AG04450 (cell line): ENCODE data around the gene C4orf50. TPM values are rescaled to one million over a fixed set of nuclear protein-coding genes. Genes with fewer than 3 reads are reported as not detected.

Experiments used
- CTCF ChIA-PET: fragments of 300-600, 350-600 bp; formaldehyde crosslinking; extraction: SDS; loops from one replicate; lab custom pipeline; 2022; ENCODE audit warnings: antibody characterized with exemption, inconsistent platforms; lab: Charles Lee
- POLR2A ChIA-PET: fragments of 350-600 bp; formaldehyde crosslinking; extraction: SDS; loops from one replicate; lab custom pipeline; 2021; ENCODE audit warnings: antibody characterized with exemption, inconsistent platforms; lab: Yijun Ruan, JAX
- DNase-seq: peaks from one replicate; pipeline ENCODE4 v3.0.0-alpha.2; 2011; ENCODE audit warnings: low read depth, low spot score
- H3K27ac ChIP-seq: one replicate; pipeline ENCODE4 v1.5.1; 2012; ENCODE audit warnings: low read depth, low read length, control low read depth
- H3K27me3 ChIP-seq: one replicate; pipeline ENCODE4 v1.6.0; 2012; ENCODE audit warnings: low read length; ENCODE audit not compliant: control insufficient read depth, insufficient read depth
- H3K4me3 ChIP-seq: 2 replicates; pipeline ENCODE4 v1.5.1; 2011; ENCODE audit warnings: mild to moderate bottlenecking, low read depth, low read length, control low read depth
- H3K9me3 ChIP-seq: 2 replicates; pipeline ENCODE4 v1.5.1; 2012; ENCODE audit warnings: low read length; ENCODE audit not compliant: control insufficient read depth, insufficient read depth
- CTCF ChIP-seq: IDR thresholded peaks from 2 replicates; pipeline ENCODE4 v1.5.1; 2011; ENCODE audit warnings: low read depth, low read length, control low read depth, inconsistent platforms
- polyA plus RNA-seq: library from polyadenylated mRNA; depleted of rRNA; stranded (reverse); fragments of >200 nt; gene quantifications from 2 replicates; pipeline ENCODE4 v1.2.3, GENCODE V29; 2011

The C4orf50 gene
- polyA plus RNA-seq, 1 experiment, result not detected

GRCh38 chr4:6044276-6044675 lies 26.0 kb upstream of the C4orf50 start:
- no peak overlapping the region for H3K4me3 ChIP-seq
- H3K27ac ChIP-seq, result no peak overlapping the region
- POLR2A ChIA-PET, result no interaction called here
- peaks cover 23% of the 10 kb centered on the region; the same call in 1 of the 2 replicates for H3K9me3 ChIP-seq
- CTCF ChIA-PET, result no interaction called here
- DNase-seq, result no peak
- no peak for TF ChIP-seq CTCF
- no peaks in the 10 kb centered on the region for H3K27me3 ChIP-seq

- no peak for TF ChIP-seq CTCF
- POLR2A ChIA-PET, result no interaction called here
- no peak for DNase-seq
These were observed 25.6 kb upstream of the C4orf50 start for GRCh38 chr4:6043843-6044242.

GRCh38 chr4:6043188-6043587 lies 25.0 kb upstream of the C4orf50 start:
- ChIA-PET CTCF (no interaction called here), POLR2A (no interaction called here)
- no peak for DNase-seq
- no peak overlapping the region for H3K4me3 ChIP-seq
- no peak overlapping the region for H3K27ac ChIP-seq
- peaks cover 21% of the 10 kb centered on the region; the same call in 1 of the 2 replicates for H3K9me3 ChIP-seq
- no peaks in the 10 kb centered on the region for H3K27me3 ChIP-seq
- TF ChIP-seq CTCF, result no peak

More at GRCh38 chr4:6043843-6044242, 25.6 kb upstream of the C4orf50 start:
- CTCF ChIA-PET, result no interaction called here
- H3K9me3 ChIP-seq, result peaks cover 21% of the 10 kb centered on the region; the same call in 1 of the 2 replicates
- H3K27ac ChIP-seq, result no peak overlapping the region
- no peaks in the 10 kb centered on the region for H3K27me3 ChIP-seq
- no peak overlapping the region for H3K4me3 ChIP-seq

- no peak for TF ChIP-seq CTCF
- ChIA-PET POLR2A (no interaction called here), CTCF (no interaction called here)
- DNase-seq, result no peak
- H3K27me3 ChIP-seq, result no peaks in the 10 kb centered on the region
- H3K4me3 ChIP-seq, result no peak overlapping the region
- peaks cover 21% of the 10 kb centered on the region; the same call in 1 of the 2 replicates for H3K9me3 ChIP-seq
- H3K27ac ChIP-seq, result no peak overlapping the region
These were observed 24.2 kb upstream of the C4orf50 start for GRCh38 chr4:6042293-6043063.

- H3K27ac ChIP-seq, result no peak overlapping the region
- peaks cover 19% of the 10 kb centered on the region; the same call in 1 of the 2 replicates for H3K9me3 ChIP-seq
- H3K27me3 ChIP-seq, result no peaks in the 10 kb centered on the region
- ChIA-PET CTCF (no interaction called here), POLR2A (no interaction called here)
- H3K4me3 ChIP-seq, result no peak overlapping the region
- no peak for DNase-seq
- no peak for TF ChIP-seq CTCF
These were observed 23.6 kb upstream of the C4orf50 start for GRCh38 chr4:6041800-6042199.
